Kidney (tissue), 14 donors: ENCODE results near the gene PHF1. TPM values are rescaled to one million over a fixed set of nuclear protein-coding genes. Genes with fewer than 3 reads are reported as not detected.
A peak's percentile ranks its signal among the peaks of the same experiment; 100 is the strongest.

Experiments
- DNase-seq, 5 donors: peaks; one replicate each; pipeline ENCODE4 v3.0.0-alpha.2; 2013 to 2020
- FAIRE-seq: peaks from 2 replicates; lab custom pipeline; 2012; peaks lifted over from hg19 to GRCh38; lab: Jason Lieb, UNC
- H3K27ac ChIP-seq, 2 donors: one replicate each; pipeline ENCODE4 v1.7.0; 2013; ENCODE audit warnings: low read depth in 2 of 2, low read length in 2 of 2, inconsistent platforms in 1 of 2
- H3K27me3 ChIP-seq: one replicate; pipeline ENCODE4 v1.7.1; 2013; ENCODE audit warnings: low read length, inconsistent platforms; ENCODE audit not compliant: control insufficient read depth, insufficient read depth
- H3K36me3 ChIP-seq, 3 donors: one replicate each; pipeline versions ENCODE4 v1.7.0 to v1.7.1; 2013; ENCODE audit warnings: low read length in 3 of 3, control low read depth in 1 of 3, inconsistent platforms in 1 of 3; ENCODE audit not compliant: insufficient read depth in 3 of 3, control insufficient read depth in 2 of 3
- H3K4me1 ChIP-seq, 3 donors: one replicate each; pipeline versions ENCODE4 v1.7.0 to v1.7.1; 2013; ENCODE audit warnings: low read length in 3 of 3, inconsistent platforms in 1 of 3, low read depth in 1 of 3; ENCODE audit not compliant: control insufficient read depth in 2 of 3, insufficient read depth in 2 of 3
- H3K4me3 ChIP-seq, 3 donors: one replicate each; pipeline versions ENCODE4 v1.7.0 to v1.8.1; 2013; ENCODE audit warnings: low read length in 3 of 3, control low read depth in 1 of 3, inconsistent platforms in 1 of 3
- H3K9ac ChIP-seq, 3 donors: one replicate each; pipeline versions ENCODE4 v1.7.0 to v1.7.1; 2013; ENCODE audit warnings: low read length in 3 of 3, control low read depth in 1 of 3, inconsistent platforms in 1 of 3
- H3K9me3 ChIP-seq, 3 donors: one replicate each; pipeline versions ENCODE4 v1.7.0 to v1.7.1; 2013; ENCODE audit warnings: low read length in 3 of 3, control low read depth in 1 of 3, inconsistent platforms in 1 of 3; ENCODE audit not compliant: control insufficient read depth in 2 of 3, insufficient read depth in 1 of 3
- CTCF ChIP-seq: IDR thresholded peaks from 3 replicates; pipeline ENCODE4 v1.5.1; 2012; ENCODE audit warnings: mild to moderate bottlenecking, moderate library complexity, borderline replicate concordance; ENCODE audit not compliant: insufficient read depth; ENCODE audit errors: extremely low read depth
- intact Hi-C: fragments of 100-400 bp; cut with DNase I; formaldehyde crosslinking; loops from one replicate; pipeline ENCODE4 v1.11.1; 2022
- polyA plus RNA-seq: library from polyadenylated mRNA; stranded (reverse); fragments of 350-450 nt; fragmentation: Illumina TruSeq; extraction: RNeasy Lipid Tissue Mini Kit (QIAGEN cat#74804); gene quantifications from one replicate; pipeline ENCODE4 v1.2.3, GENCODE V29; 2014; ENCODE audit warnings: low read depth, low replicate concordance; ENCODE audit not compliant: insufficient read depth
- total RNA-seq: library from RNA; stranded (reverse); fragmentation: NEBNext Ultra II Directional; extraction: Animal tissue kit (Norgen Biotek cat#: 25700); gene quantifications from one replicate; pipeline ENCODE4 v1.2.1, GENCODE V29; 2021
- donor health status: control.
- donor health status: control.
- donor health status: control.
- donor health status: control.
- donor health status: control.
- donor health status: DM: yes; HTN: yes; CAD: no.
- donor health status: Normal renal cell carcinoma (clear cell type).

Gene PHF1
- total and polyA plus RNA-seq, 2 donors from 2014 or later, result 63.8 to 87.6 TPM

GRCh38 chr6:33391922-33392594 is 18.8 kb upstream of the PHF1 start:
- DNase-seq (peak in 2 of 5 donors; percentile 27 to 47), FAIRE-seq (no peak)
- intact Hi-C loops, result no loop called here
- Histone ChIP-seq H3K9ac (peak overlapping the region; percentile 54 to 58 (median 55)), H3K27ac (peak overlapping the region in 1 of 2 donors; percentile 40), H3K9me3 (no peaks in the 10 kb centered on the region), H3K4me3 (peak overlapping the region; percentile 59 to 63 (median 60)), H3K27me3 (no peaks in the 10 kb centered on the region), H3K36me3 (no peaks in the 10 kb centered on the region), H3K4me1 (peaks cover 6 to 12% (median 10%) of the 10 kb centered on the region in 3 donors)
- TF ChIP-seq CTCF, result no peak

GRCh38 chr6:33392595-33392948 is 18.2 kb upstream of the PHF1 start:
- FAIRE-seq (no peak), DNase-seq (peak in 1 of 5 donors; percentile 11)
- H3K9ac ChIP-seq, result peak overlapping the region in 1 of 3 donors; percentile 58
- H3K4me3 ChIP-seq, result peak overlapping the region in 1 of 3 donors; percentile 59
- no peaks in the 10 kb centered on the region for H3K9me3 ChIP-seq
- H3K4me1 ChIP-seq, result peaks cover 6 to 12% (median 10%) of the 10 kb centered on the region in 3 donors
- H3K36me3 ChIP-seq, result no peaks in the 10 kb centered on the region
- H3K27ac ChIP-seq, result no peak overlapping the region
- H3K27me3 ChIP-seq, result no peaks in the 10 kb centered on the region
- intact Hi-C loops, result no loop called here
- TF ChIP-seq CTCF, result no peak

GRCh38 chr6:33392979-33393378 is 17.8 kb upstream of the PHF1 start:
- intact Hi-C loops, result no loop called here
- no peaks in the 10 kb centered on the region for H3K27me3 ChIP-seq
- no peaks in the 10 kb centered on the region for H3K36me3 ChIP-seq
- peak overlapping the region in 1 of 3 donors; percentile 58 for H3K9ac ChIP-seq
- no peak for TF ChIP-seq CTCF
- H3K4me1 ChIP-seq, result peaks cover 6 to 12% (median 10%) of the 10 kb centered on the region in 3 donors
- no peak overlapping the region for H3K27ac ChIP-seq
- peak overlapping the region in 1 of 3 donors; percentile 59 for H3K4me3 ChIP-seq
- FAIRE-seq (no peak), DNase-seq (no peak)
- no peaks in the 10 kb centered on the region for H3K9me3 ChIP-seq
